AG04449 (cell line): Measurements from ENCODE around the gene FAM171A2.
"Not testable (repeated sequence)": the region's sequence is repeated elsewhere in the genome, so short reads cannot be mapped to it uniquely, and the experiment has no call there.

Experiments
- CTCF ChIA-PET: fragments of 350-600 bp; formaldehyde crosslinking; extraction: SDS; loops from one replicate; lab custom pipeline; 2021; ENCODE audit warnings: antibody characterized with exemption; lab: Yijun Ruan, JAX
- POLR2A ChIA-PET: fragments of 400-600, 350-600 bp; formaldehyde crosslinking; extraction: SDS; loops from one replicate; lab custom pipeline; 2020; ENCODE audit warnings: antibody characterized with exemption, inconsistent platforms; lab: Yijun Ruan, JAX
- DNase-seq: peaks from one replicate; pipeline ENCODE4 v3.0.0-alpha.2; 2010; ENCODE audit warnings: low read depth, low spot score
- H3K4me3 ChIP-seq: 2 replicates; pipeline ENCODE4 v1.5.1; 2011; ENCODE audit warnings: low read depth, mild to moderate bottlenecking, control low read depth, low read length
- TF ChIP-seq, protein P1 (sequence below): IDR thresholded peaks from one replicate; pipeline ENCODE4 v1.5.1; 2011; ENCODE audit warnings: mild to moderate bottlenecking, moderate library complexity, low read length, control low read depth, inconsistent platforms; ENCODE audit not compliant: insufficient read depth; ENCODE audit errors: missing control alignments

The FAM171A2 gene

DNA sequence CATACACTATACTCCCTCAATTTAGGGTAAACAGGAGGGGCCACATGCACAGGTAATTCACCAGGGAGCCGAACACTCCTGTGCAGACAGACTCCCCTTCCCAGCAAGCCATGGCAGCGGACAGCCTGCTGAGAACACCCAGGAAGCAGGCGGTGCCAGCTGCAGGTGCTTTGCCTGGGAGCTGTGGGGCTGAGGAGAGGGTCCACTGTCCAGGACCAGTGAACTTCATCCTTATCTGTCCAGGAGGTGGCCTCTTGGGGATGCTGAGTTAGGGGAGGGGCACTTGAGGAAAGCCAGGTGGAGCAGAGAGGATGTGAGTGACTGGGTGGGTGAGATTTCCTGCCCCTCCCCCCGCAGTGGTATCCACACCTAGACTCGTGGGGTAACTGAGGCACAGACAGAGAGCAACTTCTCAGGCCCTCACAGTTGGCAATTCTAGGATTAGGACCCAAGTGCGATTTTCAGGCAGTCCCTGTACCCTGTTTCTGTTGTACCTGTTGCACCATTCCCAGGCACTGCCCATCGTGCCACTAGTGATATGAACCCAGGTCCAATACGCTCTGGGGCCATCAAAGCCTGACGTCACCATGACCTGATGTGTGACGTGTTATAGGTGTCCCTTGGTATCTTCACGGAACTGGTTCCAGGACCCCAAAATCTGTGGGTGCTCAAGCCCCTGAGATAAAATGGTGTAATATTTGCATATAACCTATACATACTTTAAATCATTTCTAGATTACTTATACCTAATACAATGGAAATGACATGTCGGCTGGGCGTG is 17.4 kb downstream of the FAM171A2 start:
- CTCF ChIA-PET = interaction anchor here (0.6 to 3.5 kb wide), 19 partner anchors 9 to 200 kb away, joined by 3 to 37 read pairs (median 5); partner anchors contain the start of genes FAM171A2 and UBTF
- no peak for DNase-seq
- TF ChIP-seq, protein P1, sequence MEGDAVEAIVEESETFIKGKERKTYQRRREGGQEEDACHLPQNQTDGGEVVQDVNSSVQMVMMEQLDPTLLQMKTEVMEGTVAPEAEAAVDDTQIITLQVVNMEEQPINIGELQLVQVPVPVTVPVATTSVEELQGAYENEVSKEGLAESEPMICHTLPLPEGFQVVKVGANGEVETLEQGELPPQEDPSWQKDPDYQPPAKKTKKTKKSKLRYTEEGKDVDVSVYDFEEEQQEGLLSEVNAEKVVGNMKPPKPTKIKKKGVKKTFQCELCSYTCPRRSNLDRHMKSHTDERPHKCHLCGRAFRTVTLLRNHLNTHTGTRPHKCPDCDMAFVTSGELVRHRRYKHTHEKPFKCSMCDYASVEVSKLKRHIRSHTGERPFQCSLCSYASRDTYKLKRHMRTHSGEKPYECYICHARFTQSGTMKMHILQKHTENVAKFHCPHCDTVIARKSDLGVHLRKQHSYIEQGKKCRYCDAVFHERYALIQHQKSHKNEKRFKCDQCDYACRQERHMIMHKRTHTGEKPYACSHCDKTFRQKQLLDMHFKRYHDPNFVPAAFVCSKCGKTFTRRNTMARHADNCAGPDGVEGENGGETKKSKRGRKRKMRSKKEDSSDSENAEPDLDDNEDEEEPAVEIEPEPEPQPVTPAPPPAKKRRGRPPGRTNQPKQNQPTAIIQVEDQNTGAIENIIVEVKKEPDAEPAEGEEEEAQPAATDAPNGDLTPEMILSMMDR = no peak
- POLR2A ChIA-PET = interaction anchor here (1.1 to 1.9 kb wide), 3 partner anchors 14 to 126 kb away, joined by 3 to 5 read pairs (median 4); no protein-coding TSS in a partner anchor
- H3K4me3 ChIP-seq = peak overlapping the region; percentile 95

DNA sequence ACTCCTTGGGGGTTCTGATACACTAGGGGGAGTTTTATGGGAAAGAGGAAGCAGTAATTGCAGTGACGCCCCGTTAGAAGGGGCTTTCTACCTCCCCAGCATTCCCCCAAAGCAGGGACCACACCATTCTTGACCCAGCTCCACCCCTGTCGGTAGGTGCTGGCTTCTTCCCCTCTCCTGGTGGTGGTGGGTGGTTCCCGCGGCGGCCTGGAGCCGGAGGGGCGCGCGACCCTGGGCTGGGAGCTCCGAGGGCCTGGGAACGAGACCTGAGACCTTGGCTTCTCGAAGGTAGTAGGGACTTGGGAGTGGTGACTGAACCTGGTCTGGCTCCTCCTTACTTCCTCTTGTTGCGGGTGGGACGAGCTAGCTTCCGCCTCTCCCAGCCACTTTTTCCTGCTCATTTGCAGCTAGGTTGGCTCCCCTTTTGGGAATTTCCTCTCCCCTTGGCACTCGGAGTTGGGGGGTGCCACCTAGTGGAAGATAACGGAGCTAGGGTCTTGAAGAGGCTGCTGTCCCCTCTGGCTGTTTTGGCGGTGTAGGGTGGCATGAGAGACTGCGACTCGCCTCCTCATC is 18.1 kb downstream of the FAM171A2 start:
- POLR2A ChIA-PET = interaction anchor here (0.9 to 1.9 kb wide), 6 partner anchors 12 to 135 kb away, joined by 3 to 5 read pairs (median 3); no protein-coding TSS in a partner anchor
- peak overlapping the region; percentile 95 for H3K4me3 ChIP-seq
- TF ChIP-seq, protein P1 = peak; percentile 52
- CTCF ChIA-PET = interaction anchor here (0.6 to 3.5 kb wide), 23 partner anchors 9 to 201 kb away, joined by 3 to 37 read pairs (median 4); partner anchors contain the start of genes FAM171A2 and UBTF
- no peak for DNase-seq

DNA sequence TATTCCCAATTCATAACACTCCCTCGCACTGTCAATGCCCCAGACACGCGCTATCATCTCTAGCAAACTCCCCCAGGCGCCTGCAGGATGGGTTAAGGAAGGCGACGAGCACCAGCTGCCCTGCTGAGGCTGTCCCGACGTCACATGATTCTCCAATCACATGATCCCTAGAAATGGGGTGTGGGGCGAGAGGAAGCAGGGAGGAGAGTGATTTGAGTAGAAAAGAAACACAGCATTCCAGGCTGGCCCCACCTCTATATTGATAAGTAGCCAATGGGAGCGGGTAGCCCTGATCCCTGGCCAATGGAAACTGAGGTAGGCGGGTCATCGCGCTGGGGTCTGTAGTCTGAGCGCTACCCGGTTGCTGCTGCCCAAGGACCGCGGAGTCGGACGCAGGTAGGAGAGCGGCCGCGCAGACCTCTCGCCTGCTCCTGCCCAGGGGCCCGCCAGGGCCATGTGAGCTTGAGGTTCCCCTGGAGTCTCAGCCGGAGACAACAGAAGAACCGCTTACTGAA is 18.7 kb downstream of the FAM171A2 start, which contains the start of gene GRN:
GRN (plus strand) TSS at position 364 of the 515 bp plus-strand sequence. CDS start 3,863 bp downstream, outside the sequence.
- peak; percentile 93 for DNase-seq
- peak within 1 kb of the TSS; percentile 95 for H3K4me3 ChIP-seq
- TF ChIP-seq, protein P1 = no peak
- POLR2A ChIA-PET = interaction anchor here (0.9 to 1.9 kb wide), 6 partner anchors 13 to 135 kb away, joined by 3 to 5 read pairs (median 3); no protein-coding TSS in a partner anchor
- CTCF ChIA-PET = interaction anchor here (0.9 to 3.5 kb wide), 22 partner anchors 8 to 179 kb away, joined by 3 to 37 read pairs (median 4); partner anchors contain the start of genes FAM171A2 and UBTF

DNA sequence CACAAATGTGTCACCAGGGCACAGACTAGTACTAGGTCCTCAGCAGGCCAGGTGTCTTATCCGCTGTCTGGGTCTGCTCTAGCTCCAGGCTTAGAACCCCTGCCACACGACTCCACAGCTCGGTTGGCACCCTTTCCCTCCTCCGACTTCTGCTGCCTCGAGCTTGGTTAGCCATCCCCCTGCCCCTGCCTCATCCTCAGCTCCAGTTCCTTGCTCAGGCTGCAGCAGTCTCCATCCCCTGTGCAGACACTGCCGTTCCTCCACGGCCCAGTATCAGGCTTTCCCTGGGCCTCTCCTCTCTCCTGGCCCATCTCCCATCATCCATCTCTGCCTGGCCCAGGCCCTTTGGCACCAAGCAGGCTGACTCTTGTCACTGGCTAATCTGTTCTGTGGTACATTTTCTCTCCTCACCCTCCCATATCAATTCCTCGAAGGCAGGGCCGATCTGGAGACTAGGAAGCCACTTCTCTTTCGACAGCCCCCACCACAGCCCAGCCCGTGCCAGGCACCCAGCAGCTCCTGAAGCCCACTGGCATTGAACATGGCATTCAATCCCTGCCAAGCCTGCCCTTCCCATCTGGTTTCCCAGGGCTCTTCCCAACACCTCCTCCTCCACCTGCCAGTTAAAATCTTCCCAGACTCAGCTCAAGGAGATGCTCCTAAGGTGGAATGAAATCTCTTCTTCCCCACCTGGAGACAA is 20.0 kb downstream of the FAM171A2 start:
- ChIA-PET CTCF (interaction anchor here (1.0 to 3.5 kb wide), 10 partner anchors 8 to 190 kb away, joined by 3 to 37 read pairs (median 6); partner anchors contain the start of gene FAM171A2), POLR2A (no interaction called here)
- H3K4me3 ChIP-seq = no peak overlapping the region
- TF ChIP-seq, protein P1 = no peak
- no peak for DNase-seq

DNA sequence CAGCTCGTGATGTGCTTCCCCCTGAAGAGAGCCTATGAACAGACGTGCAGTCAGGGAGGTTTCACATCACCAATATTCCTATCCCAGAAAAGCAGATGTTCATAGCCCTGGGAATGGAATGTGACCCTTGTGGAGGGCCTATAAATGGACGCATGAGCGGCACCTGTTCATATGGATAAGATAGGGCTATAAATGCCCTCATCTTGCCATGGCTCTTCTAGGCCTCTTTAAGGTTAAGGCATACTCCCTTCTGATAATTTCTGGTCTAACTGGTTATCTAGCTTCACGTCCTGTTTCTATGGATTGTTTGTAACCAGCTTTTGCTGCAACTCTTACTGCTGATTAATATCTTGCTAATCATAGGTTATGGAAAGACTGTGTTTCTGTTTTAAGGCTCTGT is 23.1 kb downstream of the FAM171A2 start:
- not testable (repeated sequence) for H3K4me3 ChIP-seq, DNase-seq
- ChIA-PET POLR2A (interaction anchor here (0.6 kb wide), 1 partner anchor 10 kb away, joined by 3 read pairs; no protein-coding TSS in a partner anchor), CTCF (interaction anchor here (1.0 to 4.8 kb wide), 5 partner anchors 9 to 130 kb away, joined by 3 to 43 read pairs (median 16); no protein-coding TSS in a partner anchor)

DNA sequence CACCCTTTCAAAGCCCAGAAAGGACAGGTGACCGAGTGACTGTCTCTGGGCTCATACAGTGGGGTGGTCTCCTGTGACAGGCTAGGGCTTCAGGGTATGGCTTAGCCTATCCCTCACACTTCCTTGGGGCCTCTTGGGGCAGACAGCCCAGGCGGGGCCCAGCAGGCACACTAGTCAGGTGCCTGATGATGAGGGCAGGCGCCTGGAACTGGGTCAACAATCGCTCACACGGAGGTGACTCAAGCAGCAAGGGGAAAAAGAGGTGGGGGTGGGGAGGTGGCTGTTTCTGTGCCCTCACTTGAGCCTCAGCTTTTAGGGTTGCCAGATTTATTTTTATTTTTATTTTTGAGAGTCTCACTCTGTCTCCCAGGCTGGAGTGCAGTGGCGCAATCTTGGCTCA is 25.0 kb downstream of the FAM171A2 start:
- CTCF ChIA-PET = interaction anchor here (0.6 to 4.8 kb wide), 6 partner anchors 7 to 184 kb away, joined by 3 to 43 read pairs (median 3); partner anchors contain the start of gene FAM171A2
- POLR2A ChIA-PET = no interaction called here
- no peak for DNase-seq
- no peak overlapping the region for H3K4me3 ChIP-seq
- TF ChIP-seq, protein P1 = no peak
